Measurements from ENCODE around the gene ADAM11.
A peak's percentile ranks its signal among the peaks of the same experiment; 100 is the strongest.

ADAM11 gene

GRCh38 chr17:44775838-44776621, 17.2 kb downstream of the ADAM11 start:
- DNase-seq: no peak

- DNase-seq: no peak
Measured at GRCh38 chr17:44776628-44777393, 18.0 kb downstream of the ADAM11 start.

- DNase-seq: no peak
Measured at GRCh38 chr17:44777394-44778348, 18.9 kb downstream of the ADAM11 start.

- no peak for DNase-seq
Measured at GRCh38 chr17:44778656-44779210, 19.9 kb downstream of the ADAM11 start.

- DNase-seq: peak; percentile 79
Measured at GRCh38 chr17:44779211-44780025, 20.6 kb downstream of the ADAM11 start.

GRCh38 chr17:44780161-44780560, 21.4 kb downstream of the ADAM11 start:
- no peak for DNase-seq

GRCh38 chr17:44780845-44781480, 22.2 kb downstream of the ADAM11 start:
- no peak for DNase-seq

- DNase-seq: no peak
Measured at GRCh38 chr17:44781551-44782325, 22.9 kb downstream of the ADAM11 start.

GRCh38 chr17:44782326-44782850, 23.6 kb downstream of the ADAM11 start:
- DNase-seq: no peak

- DNase-seq: no peak
Measured at GRCh38 chr17:44785921-44786320, 27.1 kb downstream of the ADAM11 start.

- DNase-seq: no peak
Measured at GRCh38 chr17:44786551-44787081, 27.8 kb downstream of the ADAM11 start.

GRCh38 chr17:44787271-44787940, 28.6 kb downstream of the ADAM11 start:
- no peak for DNase-seq

- DNase-seq: no peak
Measured at GRCh38 chr17:44788139-44788538, 29.4 kb downstream of the ADAM11 start.

GRCh38 chr17:44792276-44792675, 33.5 kb downstream of the ADAM11 start:
- DNase-seq: peak; percentile 56

GRCh38 chr17:44793885-44794842, 35.4 kb downstream of the ADAM11 start:
- DNase-seq: no peak

GRCh38 chr17:44794851-44795413, 36.1 kb downstream of the ADAM11 start:
- DNase-seq: peak; percentile 95

GRCh38 chr17:44795421-44795820, 36.6 kb downstream of the ADAM11 start:
- DNase-seq: no peak

- no peak for DNase-seq
Measured at GRCh38 chr17:44795928-44796327, 37.1 kb downstream of the ADAM11 start.

Data from fibroblast of skin of right quadriceps (primary cell).